Measurements from ENCODE around the gene CD300A. TPM values are rescaled to one million over a fixed set of nuclear protein-coding genes. Genes with fewer than 3 reads are reported as not detected.

CD300A gene
- total and polyA plus RNA-seq, 4 experiments from 2014 or later = 27.6 to 51.4 (median 33.7) TPM

DNA sequence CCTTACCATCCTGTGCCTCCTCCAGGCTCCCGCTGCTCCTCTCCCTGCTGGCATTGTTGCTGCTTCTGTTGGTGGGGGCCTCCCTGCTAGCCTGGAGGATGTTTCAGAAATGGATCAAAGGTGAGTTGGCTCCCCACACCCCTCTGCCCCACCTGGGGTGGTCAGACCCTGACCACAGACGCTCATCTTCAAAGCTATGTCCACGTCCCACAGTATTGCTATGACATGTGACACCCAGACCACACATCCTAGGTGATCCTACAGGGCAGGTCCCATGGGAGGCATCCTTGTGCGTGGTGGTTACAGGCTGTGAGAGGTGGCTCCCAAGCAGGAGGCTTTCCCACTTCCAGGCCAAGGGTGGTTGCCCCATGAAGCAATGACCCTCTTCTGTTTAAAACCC lies 11.0 kb downstream of the CD300A start:
- Histone ChIP-seq H3K27me3 (ENCODE audit: insufficient read depth, low read length) (no peaks in the 10 kb centered on the region), H3K36me3 (ENCODE audit: insufficient read depth, low read length) (no peaks in the 10 kb centered on the region), H3K27ac (ENCODE audit: low read depth, low read length) (no peak overlapping the region), H3K4me3 (ENCODE audit: low read length in 2 of 2) (no peak overlapping the region), H3K4me1 (ENCODE audit: insufficient read depth, low read length) (peaks cover 69% of the 10 kb centered on the region), H3K9me3 (ENCODE audit: control insufficient read depth in 1 of 2, low read length in 2 of 2) (peaks cover 0 to 4% of the 10 kb centered on the region in 2 donors)
- Mint-ChIP-seq H3K4me3 (peak overlapping the region in 3 of 8 donors; percentile 8 to 45 (median 22)), H3K36me3 (peaks cover 53 to 66% of the 10 kb centered on the region in 2 donors), H3K9me3 (peaks cover 0 to 19% (median 10%) of the 10 kb centered on the region in 8 donors), H3K27me3 (no peaks in the 10 kb centered on the region), H3K27ac (peak overlapping the region in 4 of 7 donors; percentile 9 to 93 (median 77)), H3K4me1 (peaks cover 49 to 83% (median 65%) of the 10 kb centered on the region in 4 donors)
- intact Hi-C loops (cut with micrococcal nuclease) = no loop called here
- POLR2A ChIA-PET (ENCODE audit: partially characterized antibody) = interaction anchor here (5.4 kb wide), 1 partner anchor 10 kb away, joined by 33 read pairs; the partner anchor contains the start of gene CD300A
- no peak for DNase-seq
- CTCF ChIA-PET (ENCODE audit: partially characterized antibody) = interaction anchor here (5.2 kb wide), 1 partner anchor 22 kb away, joined by 42 read pairs; no protein-coding TSS in a partner anchor

GRCh38 chr17:74478420-74479100 lies 12.1 kb downstream of the CD300A start:
- Mint-ChIP-seq H3K36me3 (peaks cover 53 to 67% of the 10 kb centered on the region in 2 donors), H3K9me3 (peaks cover 0 to 19% (median 10%) of the 10 kb centered on the region in 8 donors), H3K27ac (peak overlapping the region; percentile 56 to 93 (median 86)), H3K27me3 (no peaks in the 10 kb centered on the region), H3K4me3 (peak overlapping the region; percentile 8 to 83 (median 77)), H3K4me1 (peaks cover 43 to 71% (median 57%) of the 10 kb centered on the region in 4 donors)
- intact Hi-C loops (cut with micrococcal nuclease) = no loop called here
- peaks cover 58% of the 10 kb centered on the region for H3K4me1 ChIP-seq (ENCODE audit: insufficient read depth, low read length)
- peak overlapping the region; percentile 9 to 30 for H3K4me3 ChIP-seq (ENCODE audit: low read length in 2 of 2)
- ChIA-PET CTCF (ENCODE audit: partially characterized antibody) (interaction anchor here (1.1 to 5.2 kb wide), 4 partner anchors 15 to 111 kb away, joined by 4 to 42 read pairs (median 4); no protein-coding TSS in a partner anchor), POLR2A (ENCODE audit: partially characterized antibody) (interaction anchor here (1.5 to 5.4 kb wide), 2 partner anchors 11 to 20 kb away, joined by 4 to 33 read pairs; partner anchors contain the start of gene CD300A)
- peak in 2 of 5 donors; percentile 24 to 50 for DNase-seq
- H3K36me3 ChIP-seq (ENCODE audit: insufficient read depth, low read length) = no peaks in the 10 kb centered on the region
- peaks cover 0 to 4% of the 10 kb centered on the region in 2 donors for H3K9me3 ChIP-seq (ENCODE audit: control insufficient read depth in 1 of 2, low read length in 2 of 2)
- H3K27me3 ChIP-seq (ENCODE audit: insufficient read depth, low read length) = no peaks in the 10 kb centered on the region
- no peak overlapping the region for H3K27ac ChIP-seq (ENCODE audit: low read depth, low read length)

GRCh38 chr17:74480290-74480689 lies 13.9 kb downstream of the CD300A start:
- intact Hi-C loops (cut with micrococcal nuclease) = no loop called here
- H3K27ac ChIP-seq (ENCODE audit: low read depth, low read length) = no peak overlapping the region
- DNase-seq = no peak
- Mint-ChIP-seq H3K9me3 (peaks cover 0 to 11% (median 5%) of the 10 kb centered on the region in 8 donors), H3K36me3 (peaks cover 36 to 64% of the 10 kb centered on the region in 2 donors), H3K4me1 (peaks cover 31 to 60% (median 43%) of the 10 kb centered on the region in 4 donors), H3K27ac (peak overlapping the region in 3 of 7 donors; percentile 70 to 86 (median 85)), H3K27me3 (no peaks in the 10 kb centered on the region), H3K4me3 (peak overlapping the region in 2 of 8 donors; percentile 62 to 76)
- peaks cover 0 to 4% of the 10 kb centered on the region in 2 donors for H3K9me3 ChIP-seq (ENCODE audit: control insufficient read depth in 1 of 2, low read length in 2 of 2)
- CTCF ChIA-PET (ENCODE audit: partially characterized antibody) = interaction anchor here (1.0 to 1.6 kb wide), 4 partner anchors 8 to 113 kb away, joined by 3 to 12 read pairs (median 4); no protein-coding TSS in a partner anchor
- H3K4me1 ChIP-seq (ENCODE audit: insufficient read depth, low read length) = peaks cover 41% of the 10 kb centered on the region
- POLR2A ChIA-PET (ENCODE audit: partially characterized antibody) = interaction anchor here (1.2 to 1.5 kb wide), 2 partner anchors 16 to 21 kb away, joined by 4 read pairs; no protein-coding TSS in a partner anchor
- H3K27me3 ChIP-seq (ENCODE audit: insufficient read depth, low read length) = no peaks in the 10 kb centered on the region
- H3K36me3 ChIP-seq (ENCODE audit: insufficient read depth, low read length) = no peaks in the 10 kb centered on the region
- H3K4me3 ChIP-seq (ENCODE audit: low read length in 2 of 2) = no peak overlapping the region

- Mint-ChIP-seq H3K4me3 (no peak overlapping the region), H3K36me3 (peaks cover 23 to 58% of the 10 kb centered on the region in 2 donors), H3K27me3 (no peaks in the 10 kb centered on the region), H3K27ac (peak overlapping the region in 4 of 7 donors; percentile 17 to 85 (median 65)), H3K4me1 (peaks cover 30 to 51% (median 38%) of the 10 kb centered on the region in 4 donors), H3K9me3 (peaks cover 0 to 1% (median 0%) of the 10 kb centered on the region in 8 donors)
- intact Hi-C loops (cut with micrococcal nuclease) = no loop called here
- Histone ChIP-seq H3K4me3 (ENCODE audit: low read length in 2 of 2) (no peak overlapping the region), H3K27ac (ENCODE audit: low read depth, low read length) (no peak overlapping the region), H3K36me3 (ENCODE audit: insufficient read depth, low read length) (no peaks in the 10 kb centered on the region), H3K9me3 (ENCODE audit: control insufficient read depth in 1 of 2, low read length in 2 of 2) (no peaks in the 10 kb centered on the region), H3K4me1 (ENCODE audit: insufficient read depth, low read length) (peaks cover 37% of the 10 kb centered on the region), H3K27me3 (ENCODE audit: insufficient read depth, low read length) (no peaks in the 10 kb centered on the region)
- ChIA-PET CTCF (ENCODE audit: partially characterized antibody) (interaction anchor here (1.0 to 1.6 kb wide), 2 partner anchors 25 to 114 kb away, joined by 3 to 12 read pairs; partner anchors contain the start of gene GPR142), POLR2A (ENCODE audit: partially characterized antibody) (interaction anchor here (1.2 kb wide), 2 partner anchors 15 to 108 kb away, joined by 3 to 4 read pairs; partner anchors contain the start of gene CD300A)
- no peak for DNase-seq
Measured at GRCh38 chr17:74481621-74482020, 15.2 kb downstream of the CD300A start.

- Mint-ChIP-seq H3K4me3 (no peak overlapping the region), H3K36me3 (peaks cover 21 to 51% of the 10 kb centered on the region in 2 donors), H3K9me3 (peaks cover 0 to 4% (median 0%) of the 10 kb centered on the region in 8 donors), H3K27me3 (no peaks in the 10 kb centered on the region), H3K27ac (peak overlapping the region in 2 of 7 donors; percentile 10 to 37), H3K4me1 (peaks cover 18 to 34% (median 25%) of the 10 kb centered on the region in 4 donors)
- Histone ChIP-seq H3K4me1 (ENCODE audit: insufficient read depth, low read length) (peaks cover 19% of the 10 kb centered on the region), H3K9me3 (ENCODE audit: control insufficient read depth in 1 of 2, low read length in 2 of 2) (no peaks in the 10 kb centered on the region), H3K36me3 (ENCODE audit: insufficient read depth, low read length) (no peaks in the 10 kb centered on the region), H3K27me3 (ENCODE audit: insufficient read depth, low read length) (no peaks in the 10 kb centered on the region), H3K27ac (ENCODE audit: low read depth, low read length) (no peak overlapping the region), H3K4me3 (ENCODE audit: low read length in 2 of 2) (no peak overlapping the region)
- ChIA-PET CTCF (ENCODE audit: partially characterized antibody) (interaction anchor here (1.2 to 2.0 kb wide), 5 partner anchors 12 to 105 kb away, joined by 4 to 11 read pairs (median 6); no protein-coding TSS in a partner anchor), POLR2A (ENCODE audit: partially characterized antibody) (interaction anchor here (0.7 kb wide), 1 partner anchor 15 kb away, joined by 3 read pairs; no protein-coding TSS in a partner anchor)
- intact Hi-C loops (cut with micrococcal nuclease) = no loop called here
- DNase-seq = no peak
Measured at GRCh38 chr17:74484066-74484465, 17.6 kb downstream of the CD300A start.

GRCh38 chr17:74485022-74485743 lies 18.7 kb downstream of the CD300A start:
- Histone ChIP-seq H3K36me3 (ENCODE audit: insufficient read depth, low read length) (no peaks in the 10 kb centered on the region), H3K27ac (ENCODE audit: low read depth, low read length) (no peak overlapping the region), H3K4me1 (ENCODE audit: insufficient read depth, low read length) (peaks cover 8% of the 10 kb centered on the region), H3K4me3 (ENCODE audit: low read length in 2 of 2) (no peak overlapping the region), H3K9me3 (ENCODE audit: control insufficient read depth in 1 of 2, low read length in 2 of 2) (no peaks in the 10 kb centered on the region), H3K27me3 (ENCODE audit: insufficient read depth, low read length) (no peaks in the 10 kb centered on the region)
- peak overlapping the region in 3 of 7 donors; percentile 7 to 35 (median 8) for H3K27ac Mint-ChIP-seq
- H3K9me3 Mint-ChIP-seq = peaks cover 0 to 6% (median 0%) of the 10 kb centered on the region in 8 donors
- ChIA-PET CTCF (ENCODE audit: partially characterized antibody) (interaction anchor here (1.5 to 1.8 kb wide), 2 partner anchors 31 to 106 kb away, joined by 4 to 8 read pairs; no protein-coding TSS in a partner anchor), POLR2A (ENCODE audit: partially characterized antibody) (interaction anchor here (1.0 kb wide), 1 partner anchor 50 kb away, joined by 3 read pairs; no protein-coding TSS in a partner anchor)
- DNase-seq = no peak
- no peaks in the 10 kb centered on the region for H3K27me3 Mint-ChIP-seq
- peaks cover 27 to 50% of the 10 kb centered on the region in 2 donors for H3K36me3 Mint-ChIP-seq
- peaks cover 10 to 27% (median 18%) of the 10 kb centered on the region in 4 donors for H3K4me1 Mint-ChIP-seq
- intact Hi-C loops (cut with micrococcal nuclease) = no loop called here
- H3K4me3 Mint-ChIP-seq = no peak overlapping the region
